GM23338 (cell line): ENCODE data around the gene KCNB1.

Source experiments
- EZH2 ChIP-seq: fragments of 200-600 bp; sonication (generic); IDR thresholded peaks from one replicate; pipeline ENCODE4 v1.8.0; 2017; ENCODE audit warnings: antibody characterized with exemption, mild to moderate bottlenecking, low read depth; ENCODE audit not compliant: unreplicated experiment
- POLR2AphosphoS5 ChIP-seq: IDR thresholded peaks from 2 replicates; pipeline ENCODE4 v1.6.1; 2016; ENCODE audit warnings: antibody characterized with exemption, low read depth
- TF ChIP-seq, protein P1 (sequence below), 2 experiments: fragments of 200-600 bp in 1 of 2; sonication (generic) in 1 of 2; conservative IDR thresholded peaks; 2 replicates each; pipeline versions ENCODE4 v1.5.1 to v1.6.1; 2016 to 2017; ENCODE audit warnings: antibody characterized with exemption in 2 of 2, low read depth in 2 of 2, mild to moderate bottlenecking in 2 of 2, moderate library complexity in 1 of 2
- TF ChIP-seq, protein P2 (sequence below): IDR thresholded peaks from one replicate; pipeline ENCODE4 v1.6.1; 2018; ENCODE audit warnings: antibody characterized with exemption; ENCODE audit not compliant: unreplicated experiment

DNA sequence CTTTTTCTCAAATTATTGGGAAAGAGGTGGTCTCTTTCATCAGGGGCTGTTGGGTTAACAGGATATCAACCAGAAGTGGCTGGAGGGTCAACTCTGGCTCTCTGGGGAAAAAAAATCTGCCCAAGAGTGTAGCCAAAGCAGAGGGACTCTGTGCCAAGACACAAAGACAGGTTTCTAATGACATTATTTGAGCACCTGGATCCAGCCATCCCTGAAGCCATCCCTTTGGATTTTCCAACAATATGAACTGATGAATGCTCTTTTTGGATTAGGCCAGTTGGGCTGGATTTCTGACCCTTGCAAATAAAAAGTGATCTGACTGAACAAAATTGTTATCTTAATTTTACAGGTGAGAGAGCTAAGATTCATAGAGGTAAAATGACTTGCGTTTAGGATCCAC is 88.7 kb downstream of the KCNB1 start:
- no peak for TF ChIP-seq POLR2AphosphoS5
- TF ChIP-seq, protein P1, sequence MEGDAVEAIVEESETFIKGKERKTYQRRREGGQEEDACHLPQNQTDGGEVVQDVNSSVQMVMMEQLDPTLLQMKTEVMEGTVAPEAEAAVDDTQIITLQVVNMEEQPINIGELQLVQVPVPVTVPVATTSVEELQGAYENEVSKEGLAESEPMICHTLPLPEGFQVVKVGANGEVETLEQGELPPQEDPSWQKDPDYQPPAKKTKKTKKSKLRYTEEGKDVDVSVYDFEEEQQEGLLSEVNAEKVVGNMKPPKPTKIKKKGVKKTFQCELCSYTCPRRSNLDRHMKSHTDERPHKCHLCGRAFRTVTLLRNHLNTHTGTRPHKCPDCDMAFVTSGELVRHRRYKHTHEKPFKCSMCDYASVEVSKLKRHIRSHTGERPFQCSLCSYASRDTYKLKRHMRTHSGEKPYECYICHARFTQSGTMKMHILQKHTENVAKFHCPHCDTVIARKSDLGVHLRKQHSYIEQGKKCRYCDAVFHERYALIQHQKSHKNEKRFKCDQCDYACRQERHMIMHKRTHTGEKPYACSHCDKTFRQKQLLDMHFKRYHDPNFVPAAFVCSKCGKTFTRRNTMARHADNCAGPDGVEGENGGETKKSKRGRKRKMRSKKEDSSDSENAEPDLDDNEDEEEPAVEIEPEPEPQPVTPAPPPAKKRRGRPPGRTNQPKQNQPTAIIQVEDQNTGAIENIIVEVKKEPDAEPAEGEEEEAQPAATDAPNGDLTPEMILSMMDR (conservative IDR thresholded peaks at IDR 0.05; ENCODE audit: low read depth in 2 of 2) = no peak
- TF ChIP-seq EZH2 = no peak
- TF ChIP-seq, protein P2, sequence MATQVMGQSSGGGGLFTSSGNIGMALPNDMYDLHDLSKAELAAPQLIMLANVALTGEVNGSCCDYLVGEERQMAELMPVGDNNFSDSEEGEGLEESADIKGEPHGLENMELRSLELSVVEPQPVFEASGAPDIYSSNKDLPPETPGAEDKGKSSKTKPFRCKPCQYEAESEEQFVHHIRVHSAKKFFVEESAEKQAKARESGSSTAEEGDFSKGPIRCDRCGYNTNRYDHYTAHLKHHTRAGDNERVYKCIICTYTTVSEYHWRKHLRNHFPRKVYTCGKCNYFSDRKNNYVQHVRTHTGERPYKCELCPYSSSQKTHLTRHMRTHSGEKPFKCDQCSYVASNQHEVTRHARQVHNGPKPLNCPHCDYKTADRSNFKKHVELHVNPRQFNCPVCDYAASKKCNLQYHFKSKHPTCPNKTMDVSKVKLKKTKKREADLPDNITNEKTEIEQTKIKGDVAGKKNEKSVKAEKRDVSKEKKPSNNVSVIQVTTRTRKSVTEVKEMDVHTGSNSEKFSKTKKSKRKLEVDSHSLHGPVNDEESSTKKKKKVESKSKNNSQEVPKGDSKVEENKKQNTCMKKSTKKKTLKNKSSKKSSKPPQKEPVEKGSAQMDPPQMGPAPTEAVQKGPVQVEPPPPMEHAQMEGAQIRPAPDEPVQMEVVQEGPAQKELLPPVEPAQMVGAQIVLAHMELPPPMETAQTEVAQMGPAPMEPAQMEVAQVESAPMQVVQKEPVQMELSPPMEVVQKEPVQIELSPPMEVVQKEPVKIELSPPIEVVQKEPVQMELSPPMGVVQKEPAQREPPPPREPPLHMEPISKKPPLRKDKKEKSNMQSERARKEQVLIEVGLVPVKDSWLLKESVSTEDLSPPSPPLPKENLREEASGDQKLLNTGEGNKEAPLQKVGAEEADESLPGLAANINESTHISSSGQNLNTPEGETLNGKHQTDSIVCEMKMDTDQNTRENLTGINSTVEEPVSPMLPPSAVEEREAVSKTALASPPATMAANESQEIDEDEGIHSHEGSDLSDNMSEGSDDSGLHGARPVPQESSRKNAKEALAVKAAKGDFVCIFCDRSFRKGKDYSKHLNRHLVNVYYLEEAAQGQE = no peak
